Fibroblast of lung (primary cell): ENCODE data around the gene PCYT1B. TPM values are rescaled to one million over a fixed set of nuclear protein-coding genes. Genes with fewer than 3 reads are reported as not detected.

Experiments
- DNase-seq, 2 donors: peaks; one replicate each; pipeline versions ENCODE4 v3.0.0 to v3.0.0-alpha.2; 2010; ENCODE audit warnings: low read depth in 2 of 2
- H2AFZ ChIP-seq: 2 replicates; pipeline ENCODE4 v1.5.1; 2012; ENCODE audit warnings: low read length, control low read depth, inconsistent platforms
- H3K27ac ChIP-seq: 2 replicates; pipeline ENCODE4 v1.5.1; 2011; ENCODE audit warnings: low read length, control low read depth; ENCODE audit not compliant: insufficient read depth
- H3K27me3 ChIP-seq: 2 replicates; pipeline ENCODE4 v1.5.1; 2011; ENCODE audit warnings: mild to moderate bottlenecking, low read length; ENCODE audit not compliant: control insufficient read depth, insufficient read depth
- H3K36me3 ChIP-seq: 2 replicates; pipeline ENCODE4 v1.5.1; 2011; ENCODE audit warnings: low read length; ENCODE audit not compliant: control insufficient read depth, insufficient read depth
- H3K4me1 ChIP-seq: 2 replicates; pipeline ENCODE4 v1.5.1; 2011; ENCODE audit warnings: low read length; ENCODE audit not compliant: control insufficient read depth, insufficient read depth; ENCODE audit errors: extremely low read depth
- H3K4me2 ChIP-seq: 2 replicates; pipeline ENCODE4 v1.5.1; 2011; ENCODE audit warnings: low read length, control low read depth; ENCODE audit not compliant: insufficient read depth; ENCODE audit errors: extremely low read depth
- H3K4me3 ChIP-seq, 4 experiments: fragments of 200-600 bp in 1 of 4; sonication (generic) in 1 of 4; replicated peaks in 1 of 4; 2 replicates each; pipeline ENCODE4 v1.5.1; 2011 to 2016; ENCODE audit warnings: low read length in 4 of 4, low read depth in 3 of 4, mild to moderate bottlenecking in 3 of 4, control low read depth in 2 of 4, inconsistent platforms in 1 of 4, mixed read lengths in 1 of 4; ENCODE audit not compliant: insufficient read depth in 1 of 4; ENCODE audit errors: control extremely low read depth in 1 of 4
- H3K79me2 ChIP-seq: 2 replicates; pipeline ENCODE4 v1.5.1; 2012; ENCODE audit warnings: mild to moderate bottlenecking, low read length, inconsistent platforms; ENCODE audit not compliant: control insufficient read depth, insufficient read depth
- H3K9ac ChIP-seq: 2 replicates; pipeline ENCODE4 v1.5.1; 2011; ENCODE audit warnings: mild to moderate bottlenecking, low read length, control low read depth; ENCODE audit not compliant: insufficient read depth
- H3K9me3 ChIP-seq: 2 replicates; pipeline ENCODE4 v1.5.1; 2012; ENCODE audit warnings: low read depth, low read length; ENCODE audit not compliant: control insufficient read depth, insufficient read depth
- H4K20me1 ChIP-seq: 2 replicates; pipeline ENCODE4 v1.5.1; 2011; ENCODE audit warnings: low read length; ENCODE audit not compliant: control insufficient read depth, insufficient read depth; ENCODE audit errors: extremely low read depth
- CTCF ChIP-seq, 2 donors: IDR thresholded peaks in 1 of 2; conservative IDR thresholded peaks in 1 of 2; 1 replicate in 1 of 2; 2 replicates in 1 of 2; pipeline ENCODE4 v1.5.1; 2011 to 2012; ENCODE audit warnings: low read length in 2 of 2, control low read depth in 1 of 2, inconsistent platforms in 1 of 2, low read depth in 1 of 2, mild to moderate bottlenecking in 1 of 2
- EZH2 ChIP-seq: IDR thresholded peaks from 2 replicates; pipeline ENCODE4 v1.5.1; 2012; ENCODE audit warnings: low read length, control low read depth, mild to moderate bottlenecking; ENCODE audit errors: missing control alignments
- polyA plus RNA-seq, 2 donors: library from polyadenylated mRNA; depleted of rRNA in 1 of 2; stranded (reverse) in 1 of 2; unstranded in 1 of 2; fragments of >200 nt; gene quantifications; 2 replicates each; pipeline ENCODE4 v1.2.1, GENCODE V29; 2011 to 2012; ENCODE audit warnings: missing spikeins in 1 of 2
- total RNA-seq: library from RNA; depleted of rRNA; stranded (reverse); fragments of >200 nt; gene quantifications from 2 replicates; pipeline ENCODE4 v1.2.1, GENCODE V29; 2014

The PCYT1B gene
- total and polyA plus RNA-seq, 2 donors (not counting 1 experiment from before 2014, with no cell fraction given) = 0.17 to 0.34 TPM

- Histone ChIP-seq H3K4me2 (peak overlapping the region; percentile 64), H3K4me1 (no peaks in the 10 kb centered on the region), H3K9ac (no peak overlapping the region), H3K79me2 (no peaks in the 10 kb centered on the region), H3K9me3 (no peaks in the 10 kb centered on the region), H3K27ac (no peak overlapping the region), H3K4me3 (peak overlapping the region in 2 of 4 experiments; percentile 14 to 50), H3K27me3 (no peaks in the 10 kb centered on the region), H2AFZ (no peak overlapping the region), H4K20me1 (no peaks in the 10 kb centered on the region), H3K36me3 (no peaks in the 10 kb centered on the region)
- no peak for DNase-seq
- TF ChIP-seq EZH2 (no peak), CTCF (conservative IDR thresholded peaks at IDR 0.05 in 1 of 2, IDR thresholded peaks at IDR 0.05 in 1 of 2; ENCODE audit: low read depth in 1 of 2, low read length in 2 of 2) (no peak)
These were observed 1.1 kb downstream of the PCYT1B start for GRCh38 chrX:24646006-24646405.

- Histone ChIP-seq H3K9me3 (no peaks in the 10 kb centered on the region), H3K4me3 (no peak overlapping the region), H2AFZ (no peak overlapping the region), H3K4me2 (no peak overlapping the region), H3K27ac (no peak overlapping the region), H3K79me2 (no peaks in the 10 kb centered on the region), H4K20me1 (no peaks in the 10 kb centered on the region), H3K36me3 (no peaks in the 10 kb centered on the region), H3K9ac (no peak overlapping the region), H3K4me1 (no peaks in the 10 kb centered on the region), H3K27me3 (no peaks in the 10 kb centered on the region)
- TF ChIP-seq CTCF (conservative IDR thresholded peaks at IDR 0.05 in 1 of 2, IDR thresholded peaks at IDR 0.05 in 1 of 2; ENCODE audit: low read depth in 1 of 2, low read length in 2 of 2) (no peak), EZH2 (no peak)
- DNase-seq = peak in 1 of 2 donors; percentile 4
These were observed 4.0 kb downstream of the PCYT1B start for GRCh38 chrX:24643116-24643515.

GRCh38 chrX:24629701-24630100 lies 17.4 kb downstream of the PCYT1B start:
- Histone ChIP-seq H3K4me3 (no peak overlapping the region), H2AFZ (no peak overlapping the region), H3K27me3 (no peaks in the 10 kb centered on the region), H3K36me3 (no peaks in the 10 kb centered on the region), H3K27ac (no peak overlapping the region), H3K79me2 (no peaks in the 10 kb centered on the region), H3K9me3 (no peaks in the 10 kb centered on the region), H3K4me2 (no peak overlapping the region), H3K4me1 (no peaks in the 10 kb centered on the region), H3K9ac (no peak overlapping the region), H4K20me1 (no peaks in the 10 kb centered on the region)
- TF ChIP-seq EZH2 (no peak), CTCF (conservative IDR thresholded peaks at IDR 0.05 in 1 of 2, IDR thresholded peaks at IDR 0.05 in 1 of 2; ENCODE audit: low read depth in 1 of 2, low read length in 2 of 2) (no peak)
- DNase-seq = no peak
